Measurements from ENCODE around the gene UGT1A7. TPM values are rescaled to one million over a fixed set of nuclear protein-coding genes. Genes with fewer than 3 reads are reported as not detected.

UGT1A7 gene
- total and polyA plus RNA-seq, 12 donors = 0.11 to 10.1 (median 0.74) TPM; not detected in 3

DNA sequence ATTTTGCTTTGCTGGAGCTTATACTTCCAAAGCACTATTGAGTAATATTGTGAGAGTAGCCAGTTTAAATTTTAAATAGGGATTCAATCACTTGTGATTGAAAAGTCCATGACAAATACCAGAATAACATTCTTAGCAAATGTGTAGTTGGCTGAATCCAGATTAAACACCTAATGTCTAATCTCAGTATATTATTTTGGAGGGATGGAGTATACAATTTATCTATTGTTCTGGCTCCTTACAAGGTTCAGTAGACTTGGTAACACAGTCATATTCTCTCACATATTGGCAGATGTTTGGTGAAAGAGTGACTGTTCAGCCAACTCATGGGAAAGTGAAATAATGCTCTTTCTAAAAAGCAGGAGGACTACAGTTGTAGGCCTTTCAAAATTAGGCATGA is 7.8 kb upstream of the UGT1A7 start:
- Histone ChIP-seq H3K4me1 (replicated peaks in 1 of 2) (no peaks in the 10 kb centered on the region), H3K9me3 (replicated peaks in 1 of 3) (no peaks in the 10 kb centered on the region), H3K4me3 (no peak overlapping the region), H3K36me3 (replicated peaks in 1 of 2) (no peaks in the 10 kb centered on the region), H3K27me3 (peaks cover 12% of the 10 kb centered on the region), H3K27ac (no peak overlapping the region)
- TF ChIP-seq, protein P1, sequence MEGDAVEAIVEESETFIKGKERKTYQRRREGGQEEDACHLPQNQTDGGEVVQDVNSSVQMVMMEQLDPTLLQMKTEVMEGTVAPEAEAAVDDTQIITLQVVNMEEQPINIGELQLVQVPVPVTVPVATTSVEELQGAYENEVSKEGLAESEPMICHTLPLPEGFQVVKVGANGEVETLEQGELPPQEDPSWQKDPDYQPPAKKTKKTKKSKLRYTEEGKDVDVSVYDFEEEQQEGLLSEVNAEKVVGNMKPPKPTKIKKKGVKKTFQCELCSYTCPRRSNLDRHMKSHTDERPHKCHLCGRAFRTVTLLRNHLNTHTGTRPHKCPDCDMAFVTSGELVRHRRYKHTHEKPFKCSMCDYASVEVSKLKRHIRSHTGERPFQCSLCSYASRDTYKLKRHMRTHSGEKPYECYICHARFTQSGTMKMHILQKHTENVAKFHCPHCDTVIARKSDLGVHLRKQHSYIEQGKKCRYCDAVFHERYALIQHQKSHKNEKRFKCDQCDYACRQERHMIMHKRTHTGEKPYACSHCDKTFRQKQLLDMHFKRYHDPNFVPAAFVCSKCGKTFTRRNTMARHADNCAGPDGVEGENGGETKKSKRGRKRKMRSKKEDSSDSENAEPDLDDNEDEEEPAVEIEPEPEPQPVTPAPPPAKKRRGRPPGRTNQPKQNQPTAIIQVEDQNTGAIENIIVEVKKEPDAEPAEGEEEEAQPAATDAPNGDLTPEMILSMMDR (IDR thresholded peaks at IDR 0.05) = no peak
- no peak for TF ChIP-seq POLR2A (IDR thresholded peaks at IDR 0.05)
- no peak for DNase-seq
- intact Hi-C loops (cut with DNase I) = no loop called here

DNA sequence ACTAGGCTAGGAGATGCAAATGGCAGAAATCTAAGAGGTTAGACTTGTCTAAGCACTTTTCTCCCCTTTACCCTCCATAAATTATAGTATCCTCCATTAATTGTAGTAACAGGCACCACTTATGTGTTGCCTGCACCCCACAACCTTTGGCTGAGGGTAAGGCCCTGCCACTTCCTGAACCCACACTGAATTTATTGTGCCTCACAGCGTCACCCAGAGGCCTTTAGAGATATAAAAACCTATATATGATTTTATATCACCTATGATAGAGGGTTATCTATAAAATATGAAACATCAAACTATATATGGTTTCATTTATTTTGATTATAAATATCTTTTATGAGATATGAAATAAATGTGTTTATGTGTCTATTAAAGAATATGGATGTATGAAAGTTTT is 7.4 kb upstream of the UGT1A7 start:
- Histone ChIP-seq H3K27me3 (peaks cover 12% of the 10 kb centered on the region), H3K4me3 (no peak overlapping the region), H3K27ac (no peak overlapping the region), H3K4me1 (replicated peaks in 1 of 2) (no peaks in the 10 kb centered on the region), H3K9me3 (replicated peaks in 1 of 3) (no peaks in the 10 kb centered on the region), H3K36me3 (replicated peaks in 1 of 2) (no peaks in the 10 kb centered on the region)
- no peak for TF ChIP-seq POLR2A (IDR thresholded peaks at IDR 0.05)
- TF ChIP-seq, protein P1 (IDR thresholded peaks at IDR 0.05) = no peak
- intact Hi-C loops (cut with DNase I) = no loop called here
- no peak for DNase-seq
- WGBS, 4 donors = 48 to 61% (median 54%) methylated on average over 1 of the region's 1 CpG

DNA sequence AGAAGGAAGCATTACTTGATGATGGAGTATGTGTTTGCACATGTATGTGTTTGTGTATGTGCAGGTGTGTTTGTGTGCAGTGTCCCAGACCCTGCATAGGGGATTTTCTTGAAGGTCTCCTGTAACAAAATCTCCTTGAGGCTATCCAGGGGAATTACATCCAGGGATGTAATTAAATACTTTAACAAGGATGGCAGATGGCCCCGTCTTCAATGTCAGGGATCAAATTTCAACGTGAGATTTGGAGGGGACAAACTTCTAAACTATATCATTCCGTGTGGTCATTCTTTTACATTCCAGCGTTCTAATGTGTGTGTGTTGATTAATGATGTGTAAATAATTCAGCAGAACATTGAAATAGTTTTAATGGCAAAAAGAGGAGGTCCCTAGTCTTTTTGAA is 6.7 kb upstream of the UGT1A7 start:
- no peak overlapping the region for H3K27ac ChIP-seq
- intact Hi-C loops (cut with DNase I) = no loop called here
- WGBS, 4 donors = 35 to 38% (median 36%) methylated on average over 4 of the region's 4 CpGs
- no peaks in the 10 kb centered on the region for H3K36me3 ChIP-seq (replicated peaks in 1 of 2)
- no peak overlapping the region for H3K4me3 ChIP-seq
- H3K27me3 ChIP-seq = peaks cover 12% of the 10 kb centered on the region
- no peak for DNase-seq
- no peaks in the 10 kb centered on the region for H3K9me3 ChIP-seq (replicated peaks in 1 of 3)
- no peaks in the 10 kb centered on the region for H3K4me1 ChIP-seq (replicated peaks in 1 of 2)
- no peak for TF ChIP-seq POLR2A (IDR thresholded peaks at IDR 0.05)
- TF ChIP-seq, protein P1 (IDR thresholded peaks at IDR 0.05) = no peak

DNA sequence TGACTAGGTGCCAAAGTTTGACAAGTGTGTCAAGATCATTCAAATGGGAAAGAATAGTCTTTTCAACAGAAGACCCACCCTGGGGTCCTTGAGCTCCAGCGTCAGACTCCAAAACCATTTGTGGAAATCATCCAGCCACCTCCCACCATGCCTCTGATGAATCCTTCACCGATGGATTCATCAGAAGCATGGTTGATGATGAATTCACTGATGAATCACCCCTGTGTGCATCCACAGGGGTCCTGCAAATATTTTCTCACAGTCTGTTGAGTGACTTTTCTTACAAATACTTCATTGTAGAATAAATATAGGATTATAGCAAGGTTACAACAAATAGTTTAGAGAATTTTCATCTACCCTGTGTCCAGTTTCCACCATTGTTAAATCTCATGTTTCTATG is 5.7 kb upstream of the UGT1A7 start:
- WGBS, 4 donors = 71 to 83% (median 76%) methylated on average over 2 of the region's 2 CpGs
- DNase-seq = no peak
- intact Hi-C loops (cut with DNase I) = no loop called here
- Histone ChIP-seq H3K27me3 (peaks cover 12% of the 10 kb centered on the region), H3K4me1 (replicated peaks in 1 of 2) (no peaks in the 10 kb centered on the region), H3K4me3 (no peak overlapping the region), H3K9me3 (replicated peaks in 1 of 3) (no peaks in the 10 kb centered on the region), H3K36me3 (replicated peaks in 1 of 2) (no peaks in the 10 kb centered on the region), H3K27ac (no peak overlapping the region)
- TF ChIP-seq, protein P1 (IDR thresholded peaks at IDR 0.05) = no peak
- no peak for TF ChIP-seq POLR2A (IDR thresholded peaks at IDR 0.05)

All from adrenal gland (tissue), 12 donors.